GM23338 (cell line): ENCODE results near the gene KATNAL1. TPM values are rescaled to one million over a fixed set of nuclear protein-coding genes. Genes with fewer than 3 reads are reported as not detected.

ENCODE experiments used
- ATAC-seq: fragments of 200-7000 bp; cut with Tn5 transposase; 3 replicates; pipeline ENCODE4 v1.9.1; 2020
- DNase-seq: peaks from one replicate; pipeline ENCODE4 v3.0.0-alpha.2; 2015; ENCODE audit warnings: low spot score
- H2AFZ ChIP-seq: fragments of 200-600 bp; sonication (generic); 2 replicates; pipeline ENCODE4 v1.8.0; 2016; ENCODE audit warnings: antibody characterized with exemption, mild to moderate bottlenecking, moderate library complexity
- H3F3A ChIP-seq: fragments of 200-600 bp; sonication (generic); replicated peaks from 2 replicates; pipeline ENCODE4 v1.8.0; 2017; ENCODE audit warnings: antibody characterized with exemption, mixed run types, low read depth
- H3K27ac ChIP-seq: fragments of 200-600 bp; sonication (generic); 2 replicates; pipeline ENCODE4 v1.6.1; 2016; ENCODE audit warnings: low read depth
- H3K27me3 ChIP-seq: fragments of 200-600 bp; sonication (generic); 2 replicates; pipeline ENCODE4 v1.8.0; 2016; ENCODE audit warnings: mild to moderate bottlenecking, mixed run types, moderate library complexity; ENCODE audit not compliant: insufficient read depth
- H3K36me3 ChIP-seq: fragments of 200-600 bp; sonication (generic); 2 replicates; pipeline ENCODE4 v1.8.0; 2016; ENCODE audit warnings: mild to moderate bottlenecking; ENCODE audit not compliant: insufficient read depth
- H3K4me1 ChIP-seq: fragments of 200-600 bp; sonication (generic); 2 replicates; pipeline ENCODE4 v1.8.0; 2016; ENCODE audit warnings: mild to moderate bottlenecking, moderate library complexity; ENCODE audit not compliant: insufficient read depth
- H3K4me2 ChIP-seq: fragments of 200-600 bp; sonication (generic); 2 replicates; pipeline ENCODE4 v1.7.1; 2017; ENCODE audit warnings: mixed run types
- H3K4me3 ChIP-seq: fragments of 200-600 bp; sonication (generic); 2 replicates; pipeline ENCODE4 v1.6.1; 2016; ENCODE audit warnings: mixed run types
- H3K79me2 ChIP-seq: fragments of 200-600 bp; sonication (generic); replicated peaks from 2 replicates; pipeline ENCODE4 v1.8.0; 2017; ENCODE audit warnings: mild to moderate bottlenecking; ENCODE audit not compliant: insufficient read depth
- H3K9me2 ChIP-seq: fragments of 200-600 bp; sonication (generic); 2 replicates; pipeline ENCODE4 v1.8.0; 2017; ENCODE audit not compliant: insufficient read depth
- H4K20me1 ChIP-seq: fragments of 200-600 bp; sonication (generic); replicated peaks from 2 replicates; pipeline ENCODE4 v1.8.0; 2017; ENCODE audit warnings: mild to moderate bottlenecking; ENCODE audit not compliant: insufficient read depth
- H3K27ac Mint-ChIP-seq: 2 replicates; pipeline ENCODE4 v1.8.0; 2020; ENCODE audit warnings: inconsistent platforms, mild to moderate bottlenecking, moderate library complexity, mixed read lengths
- H3K27me3 Mint-ChIP-seq: 3 replicates; pipeline ENCODE4 v1.8.0; 2022; ENCODE audit warnings: low read depth, mild to moderate bottlenecking, moderate library complexity, mixed read lengths, inconsistent platforms; ENCODE audit not compliant: insufficient read depth, poor library complexity
- H3K36me3 Mint-ChIP-seq: 3 replicates; pipeline ENCODE4 v1.8.0; 2021; ENCODE audit warnings: low read depth, mild to moderate bottlenecking, inconsistent platforms, moderate library complexity, mixed read lengths
- H3K4me1 Mint-ChIP-seq: 3 replicates; pipeline ENCODE4 v1.8.0; 2020; ENCODE audit warnings: mild to moderate bottlenecking, inconsistent platforms, mixed read lengths
- H3K4me3 Mint-ChIP-seq: 3 replicates; pipeline ENCODE4 v1.8.0; 2021; ENCODE audit warnings: moderate library complexity, mild to moderate bottlenecking, inconsistent platforms, mixed read lengths
- H3K9me3 Mint-ChIP-seq: 3 replicates; pipeline ENCODE4 v1.8.0; 2020; ENCODE audit warnings: moderate library complexity, mild to moderate bottlenecking, inconsistent platforms, mixed read lengths
- EZH2 ChIP-seq: fragments of 200-600 bp; sonication (generic); IDR thresholded peaks from one replicate; pipeline ENCODE4 v1.8.0; 2017; ENCODE audit warnings: antibody characterized with exemption, mild to moderate bottlenecking, low read depth; ENCODE audit not compliant: unreplicated experiment
- JUNB ChIP-seq: IDR thresholded peaks from one replicate; pipeline ENCODE4 v1.6.1; 2016; ENCODE audit warnings: antibody characterized with exemption; ENCODE audit not compliant: unreplicated experiment
- STAT1 ChIP-seq: IDR thresholded peaks from one replicate; pipeline ENCODE4 v1.6.1; 2016; ENCODE audit warnings: antibody characterized with exemption; ENCODE audit not compliant: unreplicated experiment
- polyA plus RNA-seq: library from polyadenylated mRNA; unstranded; fragments of >200 nt; fragmentation: Nextera tagmentation; extraction: Ambion mirVana; gene quantifications from 2 replicates; pipeline ENCODE4 v1.2.1, GENCODE V29; 2016
- total RNA-seq: library from RNA; depleted of rRNA; stranded (reverse); fragments of >200 nt; shearing (Covaris generic); gene quantifications from 2 replicates; pipeline ENCODE4 v1.2.3, GENCODE V29; 2014
- TF ChIP-seq, protein P1 (sequence below): IDR thresholded peaks from one replicate; pipeline ENCODE4 v1.6.1; 2018; ENCODE audit warnings: antibody characterized with exemption; ENCODE audit not compliant: unreplicated experiment
- TF ChIP-seq, protein P2 (sequence below): IDR thresholded peaks from 2 replicates; pipeline ENCODE4 v1.6.1; 2016; ENCODE audit warnings: antibody characterized with exemption

Gene KATNAL1
- total and polyA plus RNA-seq, 2 experiments from 2014 or later: 6.1 to 11.5 TPM

DNA sequence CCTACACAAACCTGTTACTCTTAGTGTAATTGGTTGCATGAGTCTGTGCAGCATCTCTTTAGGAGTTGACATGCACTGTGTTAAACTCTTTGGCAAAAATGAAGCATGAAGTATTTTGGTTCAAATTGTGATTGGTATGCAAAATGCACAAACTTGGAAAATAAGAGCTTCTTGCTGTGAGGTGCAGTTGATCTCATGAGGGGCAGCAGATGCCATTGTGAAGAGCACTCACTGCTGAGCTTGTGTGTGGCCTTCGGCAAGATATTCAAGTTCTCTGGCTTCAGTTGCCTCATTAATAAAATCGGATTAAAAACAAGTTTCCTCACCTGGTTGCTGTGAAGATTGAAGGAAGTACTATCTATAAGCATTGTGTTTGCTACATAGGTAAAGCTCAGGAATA lies 142.3 kb downstream of the KATNAL1 start (continued):
- TF ChIP-seq JUNB (no peak), STAT1 (no peak)
- TF ChIP-seq, protein P1, sequence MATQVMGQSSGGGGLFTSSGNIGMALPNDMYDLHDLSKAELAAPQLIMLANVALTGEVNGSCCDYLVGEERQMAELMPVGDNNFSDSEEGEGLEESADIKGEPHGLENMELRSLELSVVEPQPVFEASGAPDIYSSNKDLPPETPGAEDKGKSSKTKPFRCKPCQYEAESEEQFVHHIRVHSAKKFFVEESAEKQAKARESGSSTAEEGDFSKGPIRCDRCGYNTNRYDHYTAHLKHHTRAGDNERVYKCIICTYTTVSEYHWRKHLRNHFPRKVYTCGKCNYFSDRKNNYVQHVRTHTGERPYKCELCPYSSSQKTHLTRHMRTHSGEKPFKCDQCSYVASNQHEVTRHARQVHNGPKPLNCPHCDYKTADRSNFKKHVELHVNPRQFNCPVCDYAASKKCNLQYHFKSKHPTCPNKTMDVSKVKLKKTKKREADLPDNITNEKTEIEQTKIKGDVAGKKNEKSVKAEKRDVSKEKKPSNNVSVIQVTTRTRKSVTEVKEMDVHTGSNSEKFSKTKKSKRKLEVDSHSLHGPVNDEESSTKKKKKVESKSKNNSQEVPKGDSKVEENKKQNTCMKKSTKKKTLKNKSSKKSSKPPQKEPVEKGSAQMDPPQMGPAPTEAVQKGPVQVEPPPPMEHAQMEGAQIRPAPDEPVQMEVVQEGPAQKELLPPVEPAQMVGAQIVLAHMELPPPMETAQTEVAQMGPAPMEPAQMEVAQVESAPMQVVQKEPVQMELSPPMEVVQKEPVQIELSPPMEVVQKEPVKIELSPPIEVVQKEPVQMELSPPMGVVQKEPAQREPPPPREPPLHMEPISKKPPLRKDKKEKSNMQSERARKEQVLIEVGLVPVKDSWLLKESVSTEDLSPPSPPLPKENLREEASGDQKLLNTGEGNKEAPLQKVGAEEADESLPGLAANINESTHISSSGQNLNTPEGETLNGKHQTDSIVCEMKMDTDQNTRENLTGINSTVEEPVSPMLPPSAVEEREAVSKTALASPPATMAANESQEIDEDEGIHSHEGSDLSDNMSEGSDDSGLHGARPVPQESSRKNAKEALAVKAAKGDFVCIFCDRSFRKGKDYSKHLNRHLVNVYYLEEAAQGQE: no peak

DNA sequence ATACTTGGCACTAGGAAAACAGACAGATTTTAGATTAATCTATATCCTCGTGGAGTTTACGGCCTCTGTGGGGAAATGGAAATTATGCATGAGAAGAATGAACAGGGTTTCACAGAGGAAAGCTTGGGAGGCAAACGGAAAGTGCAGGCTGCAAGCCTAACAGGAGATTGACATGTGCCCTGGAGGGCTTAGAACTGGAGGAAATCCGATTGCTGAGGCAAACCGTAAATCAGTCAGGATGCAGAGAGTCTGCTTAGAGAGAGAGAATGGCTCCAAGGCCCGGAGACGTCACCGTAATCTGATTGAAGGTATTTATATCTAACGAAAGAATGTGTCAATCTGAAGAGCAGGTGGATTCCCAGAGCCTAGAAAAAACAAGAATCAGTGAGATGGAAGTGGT lies 143.2 kb downstream of the KATNAL1 start:
- Mint-ChIP-seq H3K4me3 (no peak overlapping the region), H3K27ac (no peak overlapping the region), H3K36me3 (peaks cover 3% of the 10 kb centered on the region; the same call in 1 of the 3 replicates), H3K9me3 (peaks cover 20% of the 10 kb centered on the region; the same call in 2 of the 3 replicates), H3K4me1 (peaks cover 18% of the 10 kb centered on the region), H3K27me3 (peaks cover 7% of the 10 kb centered on the region)
- no peak overlapping the region for H3K4me3 ChIP-seq
- H3K4me2 ChIP-seq: no peak overlapping the region
- no peak for DNase-seq
- H3K79me2 ChIP-seq: no peaks in the 10 kb centered on the region
- no peaks in the 10 kb centered on the region for H3F3A ChIP-seq
- 0 out of 2 replicates have a peak, but pooled peaks cover 4% of the 10 kb centered on the region for H3K9me2 ChIP-seq
- ATAC-seq: no peak
- no peak for TF ChIP-seq EZH2
- no peaks in the 10 kb centered on the region; the same call in 1 of the 2 replicates for H3K36me3 ChIP-seq
- H3K4me1 ChIP-seq: no peaks in the 10 kb centered on the region
- H4K20me1 ChIP-seq: no peaks in the 10 kb centered on the region
- no peaks in the 10 kb centered on the region for H3K27me3 ChIP-seq
- no peak overlapping the region for H3K27ac ChIP-seq
- no peak overlapping the region for H2AFZ ChIP-seq

DNA sequence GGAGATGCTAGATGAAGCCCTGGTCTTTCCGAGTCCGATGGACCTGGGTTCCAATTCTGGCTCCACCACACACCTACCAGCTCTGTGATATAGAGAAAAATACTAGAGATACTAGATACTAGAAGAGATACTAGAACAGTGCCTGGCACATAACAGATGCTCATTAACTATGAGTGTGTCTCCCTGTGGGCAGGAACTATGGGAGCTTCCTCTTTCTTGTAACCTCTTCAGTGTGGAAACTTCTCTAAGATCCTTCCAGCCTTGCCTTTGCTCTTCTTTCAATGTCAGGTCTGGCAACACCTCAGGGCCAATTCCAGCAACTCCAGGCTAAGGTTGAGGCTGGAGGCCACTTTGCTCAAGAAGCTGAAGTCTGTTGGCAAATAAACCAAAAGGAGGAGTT lies 143.9 kb downstream of the KATNAL1 start:
- Mint-ChIP-seq H3K4me3 (no peak overlapping the region), H3K27ac (no peak overlapping the region), H3K36me3 (peaks cover 3% of the 10 kb centered on the region; the same call in 1 of the 3 replicates), H3K27me3 (peaks cover 7% of the 10 kb centered on the region), H3K9me3 (peaks cover 23% of the 10 kb centered on the region; the same call in 2 of the 3 replicates), H3K4me1 (peaks cover 20% of the 10 kb centered on the region)
- H3K36me3 ChIP-seq: no peaks in the 10 kb centered on the region; the same call in 1 of the 2 replicates
- ATAC-seq (no peak), DNase-seq (no peak)
- 0 out of 2 replicates have a peak, but pooled peaks cover 11% of the 10 kb centered on the region for H3K9me2 ChIP-seq
- no peaks in the 10 kb centered on the region for H3K4me1 ChIP-seq
- no peak overlapping the region for H3K4me3 ChIP-seq
- TF ChIP-seq, protein P2, sequence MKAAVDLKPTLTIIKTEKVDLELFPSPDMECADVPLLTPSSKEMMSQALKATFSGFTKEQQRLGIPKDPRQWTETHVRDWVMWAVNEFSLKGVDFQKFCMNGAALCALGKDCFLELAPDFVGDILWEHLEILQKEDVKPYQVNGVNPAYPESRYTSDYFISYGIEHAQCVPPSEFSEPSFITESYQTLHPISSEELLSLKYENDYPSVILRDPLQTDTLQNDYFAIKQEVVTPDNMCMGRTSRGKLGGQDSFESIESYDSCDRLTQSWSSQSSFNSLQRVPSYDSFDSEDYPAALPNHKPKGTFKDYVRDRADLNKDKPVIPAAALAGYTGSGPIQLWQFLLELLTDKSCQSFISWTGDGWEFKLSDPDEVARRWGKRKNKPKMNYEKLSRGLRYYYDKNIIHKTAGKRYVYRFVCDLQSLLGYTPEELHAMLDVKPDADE: no peak
- no peak overlapping the region for H3K27ac ChIP-seq
- H2AFZ ChIP-seq: no peak overlapping the region
- H3F3A ChIP-seq: no peaks in the 10 kb centered on the region
- no peaks in the 10 kb centered on the region for H4K20me1 ChIP-seq
- H3K4me2 ChIP-seq: no peak overlapping the region
- no peaks in the 10 kb centered on the region for H3K27me3 ChIP-seq
- no peaks in the 10 kb centered on the region for H3K79me2 ChIP-seq
